CD4-positive, alpha-beta T cell treated with Interleukin-17A for 1 hour (primary cell): Measurements from ENCODE around the gene ZNF202.

Experiments used
- DNase-seq: peaks from one replicate; pipeline ENCODE4 v3.0.0-alpha.2; 2020

The ZNF202 gene

GRCh38 chr11:123681030-123681429, 60.4 kb downstream of the ZNF202 start:
- DNase-seq: peak; percentile 32

GRCh38 chr11:123678246-123678645, 63.2 kb downstream of the ZNF202 start:
- no peak for DNase-seq

- no peak for DNase-seq
Measured at GRCh38 chr11:123677510-123677909, 64.0 kb downstream of the ZNF202 start.

- DNase-seq: no peak
Measured at GRCh38 chr11:123674297-123674696, 67.2 kb downstream of the ZNF202 start.
